ENCODE data around the gene BCL2A1. TPM values are rescaled to one million over a fixed set of nuclear protein-coding genes. Genes with fewer than 3 reads are reported as not detected.
A peak's percentile ranks its signal among the peaks of the same experiment; 100 is the strongest.

BCL2A1 gene
- total and polyA plus RNA-seq, 4 donors = 0.50 to 2.9 (median 1.2) TPM

DNA sequence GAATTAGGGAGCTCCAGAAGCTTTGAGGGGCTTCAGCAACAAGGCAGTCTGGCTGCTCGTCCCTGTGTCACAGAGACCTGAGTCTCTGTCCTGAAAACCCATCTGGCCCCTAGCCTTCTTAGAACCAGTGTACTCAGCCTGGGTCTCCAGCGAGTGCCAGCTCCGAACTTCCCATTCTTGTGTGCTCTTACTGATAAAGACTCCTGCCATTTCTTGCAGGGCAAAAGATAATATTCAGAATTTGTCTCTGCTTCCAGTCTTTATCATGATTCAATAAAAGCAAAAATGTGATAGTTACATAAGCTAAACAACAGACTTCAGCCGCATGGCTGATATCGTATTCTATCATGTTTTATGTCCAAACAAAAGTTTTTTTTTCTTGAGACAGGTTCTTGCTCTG is 36.0 kb upstream of the BCL2A1 start:
- no peak for DNase-seq (ENCODE audit: low spot score)

DNA sequence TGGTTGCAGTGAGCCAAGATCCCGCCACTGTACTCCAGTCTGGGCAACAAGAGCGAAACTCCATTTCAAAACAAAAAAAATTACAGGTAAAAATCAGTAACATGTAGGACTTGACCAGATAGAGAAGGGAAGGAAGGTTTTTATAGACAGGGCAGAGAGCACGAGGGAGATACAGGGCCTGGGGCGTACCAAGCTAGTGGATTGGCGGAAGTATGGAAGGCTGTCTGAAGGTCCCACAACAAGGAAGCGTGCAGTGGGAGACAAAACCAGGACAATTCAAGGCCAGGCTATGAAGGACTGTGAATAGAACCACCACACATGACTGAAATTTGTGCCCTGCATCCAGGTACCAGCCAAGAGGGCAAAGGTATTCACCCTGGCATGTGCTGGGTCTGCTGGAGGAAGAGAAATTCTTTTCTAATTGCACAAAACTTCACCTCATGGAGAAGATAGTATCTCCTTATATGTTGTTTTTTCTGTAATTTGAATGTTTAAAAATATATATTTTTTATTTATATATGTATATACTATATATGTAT is 33.0 kb upstream of the BCL2A1 start:
- Histone ChIP-seq H3K4me1 (ENCODE audit: control insufficient read depth in 4 of 4, insufficient read depth in 4 of 4, low read length in 3 of 4) (peaks cover 0 to 2% (median 0%) of the 10 kb centered on the region in 4 donors), H3K4me3 (ENCODE audit: low read depth in 1 of 3, low read length in 3 of 3) (no peak overlapping the region), H3K27ac (ENCODE audit: low read depth in 1 of 2, low read length in 2 of 2) (no peak overlapping the region), H3K9me3 (ENCODE audit: control insufficient read depth in 4 of 4, low read length in 3 of 4) (no peaks in the 10 kb centered on the region), H3K9ac (ENCODE audit: low read depth in 1 of 2, low read length in 2 of 2) (no peak overlapping the region), H3K27me3 (ENCODE audit: control insufficient read depth in 4 of 4, insufficient read depth in 4 of 4, low read length in 3 of 4) (no peaks in the 10 kb centered on the region), H3K36me3 (ENCODE audit: control insufficient read depth in 4 of 4, insufficient read depth in 3 of 4, low read depth in 1 of 4, low read length in 3 of 4) (no peaks in the 10 kb centered on the region)
- DNase-seq (ENCODE audit: low spot score) = no peak
- WGBS = 97% methylated on average over 6 of the region's 6 CpGs
- peak; percentile 16 to 17 for TF ChIP-seq HNF4A (conservative IDR thresholded peaks at IDR 0.05)
- TF ChIP-seq NR2F2 (IDR thresholded peaks at IDR 0.05) = no peak
- TF ChIP-seq EGR1 (IDR thresholded peaks at IDR 0.05; ENCODE audit: low read depth in 2 of 2) = no peak

More for the DNA sequence above, 36.0 kb upstream of the BCL2A1 start:
- H3K9ac ChIP-seq (ENCODE audit: low read depth in 1 of 2, low read length in 2 of 2) = no peak overlapping the region
- TF ChIP-seq HNF4A (conservative IDR thresholded peaks at IDR 0.05) (no peak), FOXA1 (IDR thresholded peaks at IDR 0.05) (no peak), GABPA (IDR thresholded peaks at IDR 0.05 in 1 of 2, conservative IDR thresholded peaks at IDR 0.05 in 1 of 2) (no peak), FOXA2 (IDR thresholded peaks at IDR 0.05) (no peak), TAF1 (conservative IDR thresholded peaks at IDR 0.05) (no peak), RXRA (IDR thresholded peaks at IDR 0.05) (no peak), YY1 (IDR thresholded peaks at IDR 0.05) (no peak), RAD21 (IDR thresholded peaks at IDR 0.05) (no peak)
- TF ChIP-seq, protein P1, sequence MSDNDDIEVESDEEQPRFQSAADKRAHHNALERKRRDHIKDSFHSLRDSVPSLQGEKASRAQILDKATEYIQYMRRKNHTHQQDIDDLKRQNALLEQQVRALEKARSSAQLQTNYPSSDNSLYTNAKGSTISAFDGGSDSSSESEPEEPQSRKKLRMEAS (IDR thresholded peaks at IDR 0.05) = no peak
- TF ChIP-seq, protein P2, sequence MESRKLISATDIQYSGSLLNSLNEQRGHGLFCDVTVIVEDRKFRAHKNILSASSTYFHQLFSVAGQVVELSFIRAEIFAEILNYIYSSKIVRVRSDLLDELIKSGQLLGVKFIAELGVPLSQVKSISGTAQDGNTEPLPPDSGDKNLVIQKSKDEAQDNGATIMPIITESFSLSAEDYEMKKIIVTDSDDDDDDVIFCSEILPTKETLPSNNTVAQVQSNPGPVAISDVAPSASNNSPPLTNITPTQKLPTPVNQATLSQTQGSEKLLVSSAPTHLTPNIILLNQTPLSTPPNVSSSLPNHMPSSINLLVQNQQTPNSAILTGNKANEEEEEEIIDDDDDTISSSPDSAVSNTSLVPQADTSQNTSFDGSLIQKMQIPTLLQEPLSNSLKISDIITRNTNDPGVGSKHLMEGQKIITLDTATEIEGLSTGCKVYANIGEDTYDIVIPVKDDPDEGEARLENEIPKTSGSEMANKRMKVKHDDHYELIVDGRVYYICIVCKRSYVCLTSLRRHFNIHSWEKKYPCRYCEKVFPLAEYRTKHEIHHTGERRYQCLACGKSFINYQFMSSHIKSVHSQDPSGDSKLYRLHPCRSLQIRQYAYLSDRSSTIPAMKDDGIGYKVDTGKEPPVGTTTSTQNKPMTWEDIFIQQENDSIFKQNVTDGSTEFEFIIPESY (IDR thresholded peaks at IDR 0.05) = no peak
- TF ChIP-seq, protein P3, sequence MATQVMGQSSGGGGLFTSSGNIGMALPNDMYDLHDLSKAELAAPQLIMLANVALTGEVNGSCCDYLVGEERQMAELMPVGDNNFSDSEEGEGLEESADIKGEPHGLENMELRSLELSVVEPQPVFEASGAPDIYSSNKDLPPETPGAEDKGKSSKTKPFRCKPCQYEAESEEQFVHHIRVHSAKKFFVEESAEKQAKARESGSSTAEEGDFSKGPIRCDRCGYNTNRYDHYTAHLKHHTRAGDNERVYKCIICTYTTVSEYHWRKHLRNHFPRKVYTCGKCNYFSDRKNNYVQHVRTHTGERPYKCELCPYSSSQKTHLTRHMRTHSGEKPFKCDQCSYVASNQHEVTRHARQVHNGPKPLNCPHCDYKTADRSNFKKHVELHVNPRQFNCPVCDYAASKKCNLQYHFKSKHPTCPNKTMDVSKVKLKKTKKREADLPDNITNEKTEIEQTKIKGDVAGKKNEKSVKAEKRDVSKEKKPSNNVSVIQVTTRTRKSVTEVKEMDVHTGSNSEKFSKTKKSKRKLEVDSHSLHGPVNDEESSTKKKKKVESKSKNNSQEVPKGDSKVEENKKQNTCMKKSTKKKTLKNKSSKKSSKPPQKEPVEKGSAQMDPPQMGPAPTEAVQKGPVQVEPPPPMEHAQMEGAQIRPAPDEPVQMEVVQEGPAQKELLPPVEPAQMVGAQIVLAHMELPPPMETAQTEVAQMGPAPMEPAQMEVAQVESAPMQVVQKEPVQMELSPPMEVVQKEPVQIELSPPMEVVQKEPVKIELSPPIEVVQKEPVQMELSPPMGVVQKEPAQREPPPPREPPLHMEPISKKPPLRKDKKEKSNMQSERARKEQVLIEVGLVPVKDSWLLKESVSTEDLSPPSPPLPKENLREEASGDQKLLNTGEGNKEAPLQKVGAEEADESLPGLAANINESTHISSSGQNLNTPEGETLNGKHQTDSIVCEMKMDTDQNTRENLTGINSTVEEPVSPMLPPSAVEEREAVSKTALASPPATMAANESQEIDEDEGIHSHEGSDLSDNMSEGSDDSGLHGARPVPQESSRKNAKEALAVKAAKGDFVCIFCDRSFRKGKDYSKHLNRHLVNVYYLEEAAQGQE (IDR thresholded peaks at IDR 0.05) = no peak
- TF ChIP-seq, protein P4, sequence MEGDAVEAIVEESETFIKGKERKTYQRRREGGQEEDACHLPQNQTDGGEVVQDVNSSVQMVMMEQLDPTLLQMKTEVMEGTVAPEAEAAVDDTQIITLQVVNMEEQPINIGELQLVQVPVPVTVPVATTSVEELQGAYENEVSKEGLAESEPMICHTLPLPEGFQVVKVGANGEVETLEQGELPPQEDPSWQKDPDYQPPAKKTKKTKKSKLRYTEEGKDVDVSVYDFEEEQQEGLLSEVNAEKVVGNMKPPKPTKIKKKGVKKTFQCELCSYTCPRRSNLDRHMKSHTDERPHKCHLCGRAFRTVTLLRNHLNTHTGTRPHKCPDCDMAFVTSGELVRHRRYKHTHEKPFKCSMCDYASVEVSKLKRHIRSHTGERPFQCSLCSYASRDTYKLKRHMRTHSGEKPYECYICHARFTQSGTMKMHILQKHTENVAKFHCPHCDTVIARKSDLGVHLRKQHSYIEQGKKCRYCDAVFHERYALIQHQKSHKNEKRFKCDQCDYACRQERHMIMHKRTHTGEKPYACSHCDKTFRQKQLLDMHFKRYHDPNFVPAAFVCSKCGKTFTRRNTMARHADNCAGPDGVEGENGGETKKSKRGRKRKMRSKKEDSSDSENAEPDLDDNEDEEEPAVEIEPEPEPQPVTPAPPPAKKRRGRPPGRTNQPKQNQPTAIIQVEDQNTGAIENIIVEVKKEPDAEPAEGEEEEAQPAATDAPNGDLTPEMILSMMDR (IDR thresholded peaks at IDR 0.05; ENCODE audit: low read depth, low read length, missing input control) = no peak
- no peaks in the 10 kb centered on the region for H3K27me3 ChIP-seq (ENCODE audit: control insufficient read depth in 4 of 4, insufficient read depth in 4 of 4, low read length in 3 of 4)
- peaks cover 0 to 2% (median 0%) of the 10 kb centered on the region in 4 donors for H3K4me1 ChIP-seq (ENCODE audit: control insufficient read depth in 4 of 4, insufficient read depth in 4 of 4, low read length in 3 of 4)
- no peak overlapping the region for H3K4me3 ChIP-seq (ENCODE audit: low read depth in 1 of 3, low read length in 3 of 3)
- WGBS = 91% methylated on average over 5 of the region's 5 CpGs
- no peaks in the 10 kb centered on the region for H3K36me3 ChIP-seq (ENCODE audit: control insufficient read depth in 4 of 4, insufficient read depth in 3 of 4, low read depth in 1 of 4, low read length in 3 of 4)
- no peak overlapping the region for H3K27ac ChIP-seq (ENCODE audit: low read depth in 1 of 2, low read length in 2 of 2)
- no peaks in the 10 kb centered on the region for H3K9me3 ChIP-seq (ENCODE audit: control insufficient read depth in 4 of 4, low read length in 3 of 4)

Data from liver (tissue), 9 donors.